GM13977 (cell line): ENCODE data around the gene DYNC1I1.

Experiments used
- DNase-seq: peaks from one replicate; pipeline ENCODE4 v3.0.0; 2012; ENCODE audit warnings: low spot score
- CTCF ChIP-seq: IDR thresholded peaks from 2 replicates; pipeline ENCODE4 v1.5.1; 2012; ENCODE audit warnings: mild to moderate bottlenecking, control low read depth; ENCODE audit not compliant: insufficient read depth; ENCODE audit errors: extremely low read depth, missing control alignments
- in situ Hi-C: fragments of 300-500 bp; cut with MboI; formaldehyde crosslinking; loops from one replicate; pipeline ENCODE4 v1.12.0; 2022; ENCODE audit warnings: low sequenced_read_pairs, low pct_unique_long_range_greater_than_20kb, mixed read lengths, inconsistent platforms; ENCODE audit not compliant: unreplicated experiment

Gene DYNC1I1

GRCh38 chr7:96033009-96033598 lies 260.8 kb downstream of the DYNC1I1 start:
- DNase-seq, result no peak
- in situ Hi-C loops, result no loop called here
- no peak for TF ChIP-seq CTCF

GRCh38 chr7:96034940-96035727 lies 262.8 kb downstream of the DYNC1I1 start:
- no peak for DNase-seq
- no peak for TF ChIP-seq CTCF
- in situ Hi-C loops, result no loop called here

GRCh38 chr7:96040250-96040772 lies 268.0 kb downstream of the DYNC1I1 start:
- in situ Hi-C loops, result no loop called here
- no peak for DNase-seq
- no peak for TF ChIP-seq CTCF

- DNase-seq, result no peak
- TF ChIP-seq CTCF, result no peak
- in situ Hi-C loops, result no loop called here
These were observed 268.8 kb downstream of the DYNC1I1 start for GRCh38 chr7:96041171-96041570.

- no peak for TF ChIP-seq CTCF
- DNase-seq, result no peak
- in situ Hi-C loops, result no loop called here
These were observed 272.8 kb downstream of the DYNC1I1 start for GRCh38 chr7:96045181-96045580.

- TF ChIP-seq CTCF, result no peak
- in situ Hi-C loops, result no loop called here
These were observed 273.6 kb downstream of the DYNC1I1 start for GRCh38 chr7:96045919-96046318.

More at GRCh38 chr7:96045919-96046318, 273.6 kb downstream of the DYNC1I1 start:
- DNase-seq, result no peak
